MM.1S (cell line): ENCODE data around the gene KCNQ1.

Source experiments
- CTCF ChIP-seq: fragments of 300-600 bp; sonication (generic); IDR thresholded peaks from 2 replicates; pipeline ENCODE4 v1.5.1; 2016; ENCODE audit warnings: antibody characterized with exemption, low read length, mixed read lengths
- EZH2 ChIP-seq: fragments of 300-600 bp; sonication (generic); optimal IDR thresholded peaks from 2 replicates; pipeline ENCODE3; 2017; ENCODE audit warnings: low read depth, mild to moderate bottlenecking, antibody characterized with exemption, low read length, mixed read lengths
- EZH2phosphoT487 ChIP-seq: fragments of 300-600 bp; sonication (generic); IDR thresholded peaks from 2 replicates; pipeline ENCODE4 v1.6.1; 2018; ENCODE audit warnings: antibody characterized with exemption, low read length

GRCh38 chr11:2857276-2857675, 412.5 kb downstream of the KCNQ1 start:
- TF ChIP-seq CTCF, result no peak
- no peak for TF ChIP-seq EZH2
- no peak for TF ChIP-seq EZH2phosphoT487
